Measurements from ENCODE around the gene DHRS13. TPM values are rescaled to one million over a fixed set of nuclear protein-coding genes. Genes with fewer than 3 reads are reported as not detected.

The DHRS13 gene
- total RNA-seq, 2 donors from 2014 or later: 7.3 to 9.9 TPM

- Histone ChIP-seq H3K4me3 (no peak overlapping the region), H3K27ac (no peak overlapping the region), H3K4me1 (no peaks in the 10 kb centered on the region), H3K27me3 (no peaks in the 10 kb centered on the region), H3K36me3 (replicated peaks in 1 of 2; ENCODE audit: insufficient read depth in 1 of 2, low read depth in 2 of 2) (peaks cover 17 to 50% of the 10 kb centered on the region in 2 donors), H3K9me3 (no peaks in the 10 kb centered on the region)
- intact Hi-C loops (cut with DNase I): no loop called here
- TF ChIP-seq POLR2A (IDR thresholded peaks at IDR 0.05) (no peak), CTCF (IDR thresholded peaks at IDR 0.05) (peak in 5 of 7 experiments; percentile 4 to 33 (median 22))
- ATAC-seq: no peak
- 55 to 66% methylated on average over 20 of the region's 20 CpGs for WGBS, 2 donors
- DNase-seq: no peak
Observed at GRCh38 chr17:28912281-28912937, 9.5 kb upstream of the DHRS13 start.

- ATAC-seq: no peak
- intact Hi-C loops (cut with DNase I): no loop called here
- Histone ChIP-seq H3K27me3 (no peaks in the 10 kb centered on the region), H3K36me3 (replicated peaks in 1 of 2; ENCODE audit: insufficient read depth in 1 of 2, low read depth in 2 of 2) (peaks cover 13 to 49% of the 10 kb centered on the region in 2 donors), H3K27ac (no peak overlapping the region), H3K9me3 (no peaks in the 10 kb centered on the region), H3K4me1 (no peaks in the 10 kb centered on the region), H3K4me3 (no peak overlapping the region)
- TF ChIP-seq CTCF (IDR thresholded peaks at IDR 0.05): no peak
- no peak for TF ChIP-seq POLR2A (IDR thresholded peaks at IDR 0.05)
- 89 to 92% methylated on average over 10 to 13 of the region's 13 CpGs for WGBS, 2 donors
- no peak for DNase-seq
Observed at GRCh38 chr17:28911411-28912045, 8.6 kb upstream of the DHRS13 start.

- no peak for TF ChIP-seq CTCF (IDR thresholded peaks at IDR 0.05)
- TF ChIP-seq POLR2A (IDR thresholded peaks at IDR 0.05): no peak
- intact Hi-C loops (cut with DNase I): no loop called here
- H3K4me1 ChIP-seq: no peaks in the 10 kb centered on the region
- DNase-seq: no peak
- H3K4me3 ChIP-seq: no peak overlapping the region
- H3K27ac ChIP-seq: no peak overlapping the region
- WGBS, 2 donors: 93 to 100% methylated on average over 1 of the region's 1 CpG
- no peak for ATAC-seq
- no peaks in the 10 kb centered on the region for H3K27me3 ChIP-seq
- H3K9me3 ChIP-seq: no peaks in the 10 kb centered on the region
- peaks cover 13 to 51% of the 10 kb centered on the region in 2 donors for H3K36me3 ChIP-seq (replicated peaks in 1 of 2; ENCODE audit: insufficient read depth in 1 of 2, low read depth in 2 of 2)
Observed at GRCh38 chr17:28910534-28910933, 7.7 kb upstream of the DHRS13 start.

GRCh38 chr17:28908640-28909167 lies 5.8 kb upstream of the DHRS13 start:
- intact Hi-C loops (cut with DNase I): loop anchor here (5.0 kb wide), 1 partner anchor 141 kb away; no protein-coding TSS in a partner anchor
- ATAC-seq: no peak
- no peak for DNase-seq
- peaks cover 2% of the 10 kb centered on the region for H3K4me1 ChIP-seq
- H3K36me3 ChIP-seq (replicated peaks in 1 of 2; ENCODE audit: insufficient read depth in 1 of 2, low read depth in 2 of 2): peaks cover 9 to 41% of the 10 kb centered on the region in 2 donors
- H3K9me3 ChIP-seq: no peaks in the 10 kb centered on the region
- TF ChIP-seq POLR2A (IDR thresholded peaks at IDR 0.05) (no peak), CTCF (IDR thresholded peaks at IDR 0.05) (no peak)
- H3K27me3 ChIP-seq: no peaks in the 10 kb centered on the region
- 57 to 67% methylated on average over 6 of the region's 6 CpGs for WGBS, 2 donors
- no peak overlapping the region for H3K4me3 ChIP-seq
- no peak overlapping the region for H3K27ac ChIP-seq
